ENCODE data around the gene ATF4. TPM values are rescaled to one million over a fixed set of nuclear protein-coding genes. Genes with fewer than 3 reads are reported as not detected.
A peak's percentile ranks its signal among the peaks of the same experiment; 100 is the strongest.

The ATF4 gene
- total RNA-seq, 1 experiment from 2014 or later = 608 TPM

DNA sequence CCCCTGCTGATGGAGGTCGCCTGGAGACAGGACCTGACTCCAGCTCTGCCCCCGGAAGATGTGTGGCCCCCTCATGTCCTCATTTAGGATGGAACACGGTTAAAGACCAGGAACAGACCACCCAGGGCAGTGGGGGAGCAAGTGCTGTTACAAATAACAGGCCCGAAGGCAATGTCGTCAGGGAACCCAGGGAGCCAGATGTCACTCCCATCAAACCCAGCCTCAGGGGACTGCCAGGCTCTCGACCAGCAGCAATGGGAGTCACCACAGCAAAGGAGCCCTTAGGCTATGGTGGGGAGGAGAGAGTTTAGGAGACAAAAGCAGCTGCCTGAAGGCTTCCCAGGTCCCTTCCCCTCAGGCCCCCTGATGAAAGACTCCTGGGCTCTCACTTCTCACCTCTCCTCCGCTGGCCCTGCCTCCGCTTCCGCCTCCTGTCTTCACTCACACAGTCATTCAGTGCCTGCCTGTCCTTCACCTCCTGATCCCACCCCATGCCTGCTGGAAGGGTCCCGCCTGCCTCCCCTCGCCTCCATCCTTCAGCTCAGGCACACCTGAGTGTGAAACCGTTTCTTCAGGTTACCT, 7.8 kb downstream of the ATF4 start:
- H3K27me3 ChIP-seq (ENCODE audit: insufficient read depth, low read length) = no peaks in the 10 kb centered on the region
- H3K79me2 ChIP-seq (ENCODE audit: insufficient read depth, low read length) = peaks cover 53% of the 10 kb centered on the region
- H3K4me3 ChIP-seq (replicated peaks in 1 of 2; ENCODE audit: low read depth in 1 of 2, low read length in 2 of 2) = no peak overlapping the region
- H3K9ac ChIP-seq (ENCODE audit: low read length) = no peak overlapping the region; the same call in 1 of the 2 replicates
- no peak overlapping the region for H2AFZ ChIP-seq (ENCODE audit: low read depth, low read length, poor library complexity, severe bottlenecking)
- peaks cover 6 to 37% of the 10 kb centered on the region in 2 experiments; a peak in 3 of 4 replicates for H3K36me3 ChIP-seq (ENCODE audit: control insufficient read depth in 1 of 2, insufficient read depth in 2 of 2, low read length in 2 of 2)
- POLR2A ChIA-PET = interaction anchor here (0.9 to 2.2 kb wide), 3 partner anchors 8 to 217 kb away, joined by 3 to 20 read pairs (median 4); partner anchors contain the start of genes ATF4 and MIEF1
- no TSS peak for BruUV-seq (replicated peaks)
- H3K27ac ChIP-seq (ENCODE audit: low read depth, low read length) = peak overlapping the region; percentile 0; the same call in 1 of the 2 replicates
- ATAC-seq = no peak
- no peaks in the 10 kb centered on the region for H3K9me2 ChIP-seq (ENCODE audit: insufficient read depth)
- RAD21 ChIA-PET (ENCODE audit: low non-redundant PET in 1 of 2, low total read pairs in 2 of 2, uncharacterized antibody in 2 of 2, unreplicated experiment in 2 of 2) = interaction anchor here in 1 of 2 experiments (1.1 kb wide), 1 partner anchor 406 kb away, joined by 3 read pairs; no protein-coding TSS in a partner anchor
- peaks cover 10% of the 10 kb centered on the region; the same call in 1 of the 2 replicates for H4K20me1 ChIP-seq (ENCODE audit: insufficient read depth)
- CTCF ChIA-PET = interaction anchor here (1.0 to 2.8 kb wide), 7 partner anchors 10 to 516 kb away, joined by 3 to 86 read pairs (median 7); partner anchors contain the start of gene MIEF1
- peak overlapping the region; percentile 47; the same call in 1 of the 2 replicates for H3K4me2 ChIP-seq (ENCODE audit: low read length)
- TF ChIP-seq EGR1 (IDR thresholded peaks at IDR 0.05; ENCODE audit: low read depth) = no peak
- TF ChIP-seq, protein P1, sequence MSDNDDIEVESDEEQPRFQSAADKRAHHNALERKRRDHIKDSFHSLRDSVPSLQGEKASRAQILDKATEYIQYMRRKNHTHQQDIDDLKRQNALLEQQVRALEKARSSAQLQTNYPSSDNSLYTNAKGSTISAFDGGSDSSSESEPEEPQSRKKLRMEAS (IDR thresholded peaks at IDR 0.05) = no peak
- no peak for TF ChIP-seq YY1 (IDR thresholded peaks at IDR 0.05; ENCODE audit: extremely low read depth, insufficient replicate concordance, low read depth, low read length)
- TF ChIP-seq, protein P2, sequence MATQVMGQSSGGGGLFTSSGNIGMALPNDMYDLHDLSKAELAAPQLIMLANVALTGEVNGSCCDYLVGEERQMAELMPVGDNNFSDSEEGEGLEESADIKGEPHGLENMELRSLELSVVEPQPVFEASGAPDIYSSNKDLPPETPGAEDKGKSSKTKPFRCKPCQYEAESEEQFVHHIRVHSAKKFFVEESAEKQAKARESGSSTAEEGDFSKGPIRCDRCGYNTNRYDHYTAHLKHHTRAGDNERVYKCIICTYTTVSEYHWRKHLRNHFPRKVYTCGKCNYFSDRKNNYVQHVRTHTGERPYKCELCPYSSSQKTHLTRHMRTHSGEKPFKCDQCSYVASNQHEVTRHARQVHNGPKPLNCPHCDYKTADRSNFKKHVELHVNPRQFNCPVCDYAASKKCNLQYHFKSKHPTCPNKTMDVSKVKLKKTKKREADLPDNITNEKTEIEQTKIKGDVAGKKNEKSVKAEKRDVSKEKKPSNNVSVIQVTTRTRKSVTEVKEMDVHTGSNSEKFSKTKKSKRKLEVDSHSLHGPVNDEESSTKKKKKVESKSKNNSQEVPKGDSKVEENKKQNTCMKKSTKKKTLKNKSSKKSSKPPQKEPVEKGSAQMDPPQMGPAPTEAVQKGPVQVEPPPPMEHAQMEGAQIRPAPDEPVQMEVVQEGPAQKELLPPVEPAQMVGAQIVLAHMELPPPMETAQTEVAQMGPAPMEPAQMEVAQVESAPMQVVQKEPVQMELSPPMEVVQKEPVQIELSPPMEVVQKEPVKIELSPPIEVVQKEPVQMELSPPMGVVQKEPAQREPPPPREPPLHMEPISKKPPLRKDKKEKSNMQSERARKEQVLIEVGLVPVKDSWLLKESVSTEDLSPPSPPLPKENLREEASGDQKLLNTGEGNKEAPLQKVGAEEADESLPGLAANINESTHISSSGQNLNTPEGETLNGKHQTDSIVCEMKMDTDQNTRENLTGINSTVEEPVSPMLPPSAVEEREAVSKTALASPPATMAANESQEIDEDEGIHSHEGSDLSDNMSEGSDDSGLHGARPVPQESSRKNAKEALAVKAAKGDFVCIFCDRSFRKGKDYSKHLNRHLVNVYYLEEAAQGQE (IDR thresholded peaks at IDR 0.05; ENCODE audit: low read depth) = no peak
- no peak for TF ChIP-seq FOSL1 (IDR thresholded peaks at IDR 0.05; ENCODE audit: low read depth)
- no peak for TF ChIP-seq JUND (IDR thresholded peaks at IDR 0.05)
- no peak for TF ChIP-seq RAD21 (IDR thresholded peaks at IDR 0.05; ENCODE audit: low read depth)
- TF ChIP-seq SRF (IDR thresholded peaks at IDR 0.05; ENCODE audit: low read depth) = no peak
- TF ChIP-seq TCF7L2 (IDR thresholded peaks at IDR 0.05; ENCODE audit: borderline replicate concordance, extremely low read depth, insufficient read depth, insufficient read length) = no peak
- TF ChIP-seq CEBPB (IDR thresholded peaks at IDR 0.05; ENCODE audit: low read depth) = no peak
- TF ChIP-seq, protein P3, sequence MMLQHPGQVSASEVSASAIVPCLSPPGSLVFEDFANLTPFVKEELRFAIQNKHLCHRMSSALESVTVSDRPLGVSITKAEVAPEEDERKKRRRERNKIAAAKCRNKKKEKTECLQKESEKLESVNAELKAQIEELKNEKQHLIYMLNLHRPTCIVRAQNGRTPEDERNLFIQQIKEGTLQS (IDR thresholded peaks at IDR 0.05) = no peak
- no peak for TF ChIP-seq ZNF274 (IDR thresholded peaks at IDR 0.05; ENCODE audit: low read depth, low read length)
- TF ChIP-seq POLR2AphosphoS5 (IDR thresholded peaks at IDR 0.05; ENCODE audit: low read depth, low read length) = no peak
- TF ChIP-seq SIN3A (IDR thresholded peaks at IDR 0.05; ENCODE audit: low read depth) = no peak
- TF ChIP-seq EZH2phosphoT487 (IDR thresholded peaks at IDR 0.05; ENCODE audit: borderline replicate concordance) = no peak
- no peaks in the 10 kb centered on the region for H3K9me3 ChIP-seq (ENCODE audit: control insufficient read depth in 1 of 2, insufficient read depth in 1 of 2, low read depth in 1 of 2, low read length in 2 of 2)
- intact Hi-C loops (cut with micrococcal nuclease) = no loop called here
- no peak for DNase-seq (ENCODE audit: low read depth, low spot score)
- H3K4me1 ChIP-seq (ENCODE audit: control insufficient read depth in 1 of 2, insufficient read depth in 2 of 2, low read length in 2 of 2) = peaks cover 18 to 39% of the 10 kb centered on the region in 2 experiments
